HepG2 (cell line): ENCODE results near the gene TEX13B. TPM values are rescaled to one million over a fixed set of nuclear protein-coding genes. Genes with fewer than 3 reads are reported as not detected.

Experiments used
- ATAC-seq: fragments of 200-7000 bp; cut with Tn5 transposase; 3 replicates; pipeline ENCODE4 v1.9.1; 2020; ENCODE audit warnings: mild to moderate bottlenecking, moderate library complexity
- BruUV-seq: library from RNA; stranded (reverse); fragments of 400-500 nt; replicated peaks from 2 replicates; lab custom pipeline; 2021; lab: Mats Ljungman, UMichigan
- CTCF ChIA-PET: fragments of 300-600 bp; formaldehyde crosslinking; extraction: SDS; loops from one replicate; lab custom pipeline; 2021; ENCODE audit warnings: low total read pairs, inconsistent platforms, low intra/inter-chr PET ratio; lab: Yijun Ruan, JAX
- POLR2A ChIA-PET: fragments of 350-600 bp; sonication (Branson Sonifier 250); formaldehyde crosslinking; loops from one replicate; lab custom pipeline; 2020; ENCODE audit warnings: antibody characterized with exemption, inconsistent platforms; lab: Yijun Ruan, JAX
- DNase-seq: peaks from one replicate; pipeline ENCODE4 v3.0.0-alpha.2; 2015; ENCODE audit warnings: low spot score
- FAIRE-seq: peaks from 3 replicates; lab custom pipeline; 2011; peaks lifted over from hg19 to GRCh38; lab: Jason Lieb, UNC
- H2AFZ ChIP-seq: one replicate; pipeline ENCODE4 v1.6.1; 2011; ENCODE audit warnings: low read length, inconsistent platforms
- H3K27ac ChIP-seq: fragments of 300-600 bp; 3 replicates; pipeline ENCODE4 v1.8.0; 2011; ENCODE audit warnings: mixed run types, mild to moderate bottlenecking, mixed read lengths, low read length, inconsistent platforms; ENCODE audit not compliant: insufficient read depth; ENCODE audit errors: extremely low read length
- H3K27me3 ChIP-seq, 2 experiments: fragments of 200-600 bp in 1 of 2; 2 replicates in 1 of 2; 3 replicates in 1 of 2; pipeline versions ENCODE4 v1.6.0 to v1.8.0; 2011; ENCODE audit warnings: low read length in 2 of 2, mild to moderate bottlenecking in 2 of 2, moderate library complexity in 2 of 2, inconsistent platforms in 1 of 2; ENCODE audit not compliant: insufficient read depth in 2 of 2, control insufficient read depth in 1 of 2
- H3K36me3 ChIP-seq, 2 experiments: fragments of 200-600 bp in 1 of 2; replicated peaks in 1 of 2; 2 replicates in 1 of 2; 3 replicates in 1 of 2; pipeline versions ENCODE4 v1.5.1 to v1.8.0; 2011; ENCODE audit warnings: low read length in 2 of 2, inconsistent platforms in 1 of 2; ENCODE audit not compliant: insufficient read depth in 2 of 2, control insufficient read depth in 1 of 2
- H3K4me1 ChIP-seq: 2 replicates; pipeline ENCODE4 v1.5.1; 2012; ENCODE audit warnings: low read length, inconsistent platforms; ENCODE audit not compliant: insufficient read depth
- H3K4me2 ChIP-seq: 2 replicates; pipeline ENCODE4 v1.6.0; 2011; ENCODE audit warnings: low read depth, low read length, inconsistent platforms
- H3K4me3 ChIP-seq, 3 experiments: fragments of 200-600 bp in 1 of 3; sonication (generic), shearing (Covaris generic) in 1 of 3; replicated peaks in 1 of 3; 2 replicates each; pipeline ENCODE4 v1.5.1; 2011 to 2016; ENCODE audit warnings: low read length in 3 of 3, inconsistent platforms in 2 of 3, low read depth in 2 of 3, mild to moderate bottlenecking in 2 of 3, control low read depth in 1 of 3, mixed read lengths in 1 of 3; ENCODE audit not compliant: insufficient read depth in 1 of 3
- H3K79me2 ChIP-seq: one replicate; pipeline ENCODE4 v1.6.1; 2011; ENCODE audit warnings: low read length, inconsistent platforms; ENCODE audit not compliant: insufficient read depth
- H3K9ac ChIP-seq: 2 replicates; pipeline ENCODE4 v1.6.0; 2011; ENCODE audit warnings: mild to moderate bottlenecking, low read depth, low read length, inconsistent platforms; ENCODE audit not compliant: insufficient read depth
- H3K9me3 ChIP-seq: 2 replicates; pipeline ENCODE4 v1.5.1; 2012; ENCODE audit warnings: mild to moderate bottlenecking, low read length
- H4K20me1 ChIP-seq: 2 replicates; pipeline ENCODE4 v1.6.0; 2011; ENCODE audit warnings: inconsistent platforms, mild to moderate bottlenecking, low read length, moderate library complexity; ENCODE audit not compliant: insufficient read depth
- CAMTA2 ChIP-seq: sonication (generic); formaldehyde crosslinking; IDR thresholded peaks from 2 replicates; pipeline ENCODE4 v1.4.0; 2020; ENCODE audit warnings: mild to moderate bottlenecking, missing genetic modification reagents, borderline replicate concordance
- ERF ChIP-seq: IDR thresholded peaks from 2 replicates; pipeline ENCODE4 v1.6.1; 2018; ENCODE audit warnings: missing biosample characterization, missing genetic modification reagents
- JDP2 ChIP-seq: sonication (generic); formaldehyde crosslinking; IDR thresholded peaks from 2 replicates; pipeline ENCODE4 v1.8.1; 2022; ENCODE audit warnings: missing genetic modification reagents, borderline replicate concordance
- MAZ ChIP-seq, 2 experiments: sonication (generic) in 1 of 2; formaldehyde crosslinking in 1 of 2; IDR thresholded peaks; 2 replicates each; pipeline versions ENCODE4 v1.5.0 to v1.6.1; 2012 to 2020; ENCODE audit warnings: low read depth in 2 of 2, mild to moderate bottlenecking in 2 of 2, borderline replicate concordance in 1 of 2, improper control_type of control experiment in 1 of 2, low read length in 1 of 2, missing genetic modification reagents in 1 of 2, moderate library complexity in 1 of 2
- MED8 ChIP-seq: sonication (generic); formaldehyde crosslinking; IDR thresholded peaks from 2 replicates; pipeline ENCODE4 v1.8.1; 2023; ENCODE audit warnings: mild to moderate bottlenecking, missing genetic modification reagents; ENCODE audit not compliant: insufficient replicate concordance
- MEIS2 ChIP-seq: sonication (generic); formaldehyde crosslinking; IDR thresholded peaks from 2 replicates; pipeline ENCODE4 v1.9.0; 2021; ENCODE audit warnings: mild to moderate bottlenecking, missing genetic modification reagents
- PBX2 ChIP-seq: IDR thresholded peaks from 2 replicates; pipeline ENCODE4 v1.6.1; 2016; ENCODE audit warnings: control low read depth
- PCBP1 ChIP-seq: fragments of 200-400 bp; formaldehyde crosslinking; IDR thresholded peaks from 2 replicates; pipeline ENCODE4 v1.6.1; 2017; ENCODE audit warnings: mild to moderate bottlenecking, low read depth, low read length, borderline replicate concordance
- SP140L ChIP-seq: sonication (generic); formaldehyde crosslinking; IDR thresholded peaks from 2 replicates; pipeline ENCODE4 v1.4.0; 2020; ENCODE audit warnings: missing genetic modification reagents, borderline replicate concordance
- SRSF9 ChIP-seq: fragments of 200-400 bp; formaldehyde crosslinking; IDR thresholded peaks from 2 replicates; pipeline ENCODE4 v1.6.1; 2018; ENCODE audit warnings: borderline replicate concordance, mild to moderate bottlenecking, low read depth, low read length; ENCODE audit not compliant: insufficient read depth, poor library complexity, severe bottlenecking
- THAP7 ChIP-seq: sonication (generic); formaldehyde crosslinking; IDR thresholded peaks from 2 replicates; pipeline ENCODE4 v1.8.1; 2023; ENCODE audit warnings: mild to moderate bottlenecking, missing genetic modification reagents
- ZBTB37 ChIP-seq: sonication (generic); formaldehyde crosslinking; IDR thresholded peaks from 2 replicates; pipeline ENCODE4 v1.4.0; 2020; ENCODE audit warnings: mild to moderate bottlenecking, missing genetic modification reagents
- ZBTB39 ChIP-seq: sonication (generic); formaldehyde crosslinking; IDR thresholded peaks from 2 replicates; pipeline ENCODE4 v1.5.0; 2020; ENCODE audit warnings: missing genetic modification reagents
- ZMYM3 ChIP-seq: sonication (generic); formaldehyde crosslinking; IDR thresholded peaks from 2 replicates; pipeline ENCODE4 v1.5.1; 2020; ENCODE audit warnings: mild to moderate bottlenecking, missing genetic modification reagents
- ZNF136 ChIP-seq: sonication (generic); formaldehyde crosslinking; IDR thresholded peaks from 2 replicates; pipeline ENCODE4 v1.8.1; 2022; ENCODE audit warnings: low read depth, mild to moderate bottlenecking, moderate library complexity, missing genetic modification reagents
- ZNF251 ChIP-seq: sonication (generic); formaldehyde crosslinking; IDR thresholded peaks from 2 replicates; pipeline ENCODE4 v1.9.0; 2021; ENCODE audit warnings: mild to moderate bottlenecking, missing genetic modification reagents
- ZNF331 ChIP-seq: sonication (generic); formaldehyde crosslinking; IDR thresholded peaks from 2 replicates; pipeline ENCODE4 v1.4.0; 2020; ENCODE audit warnings: missing genetic modification reagents
- ZNF891 ChIP-seq: sonication (generic); formaldehyde crosslinking; IDR thresholded peaks from 2 replicates; pipeline ENCODE4 v1.5.0; 2020; ENCODE audit warnings: mild to moderate bottlenecking, missing genetic modification reagents
- WGBS: methylation state at CpG from one replicate; pipeline ENCODE4 v1.1.6; 2017; ENCODE audit warnings: low lambda C conversion rate; 5-methylcytosine and 5-hydroxymethylcytosine counted together
- in situ Hi-C: cut with HindIII; loops from 2 replicates; pipeline ENCODE4 v1.10.0; 2017; ENCODE audit warnings: low pct_unique_long_range_greater_than_20kb; ENCODE audit not compliant: extremely low pct_ligation_motif_present
- intact Hi-C: fragments of 100-400 bp; cut with micrococcal nuclease; formaldehyde crosslinking; loops from one replicate; pipeline ENCODE4 v1.10.0; 2022; ENCODE audit not compliant: unreplicated experiment
- polyA plus RNA-seq, 8 experiments: library from polyadenylated mRNA; depleted of rRNA in 3 of 8; stranded (reverse) in 7 of 8; unstranded in 1 of 8; fragments of >200 nt; fragmentation: Illumina TruSeq in 4 of 8; extraction: Trizol in 4 of 8; gene quantifications; 2 replicates each; pipeline versions ENCODE4 v1.2.1 to v1.2.3, GENCODE V29; 2011 to 2016; ENCODE audit warnings: low read depth in 4 of 8, missing spikeins in 1 of 8, mixed read lengths in 1 of 8; ENCODE audit not compliant: insufficient read depth in 1 of 8
- total RNA-seq, 5 experiments: library from RNA; depleted of rRNA; stranded (reverse); fragments of >200 nt; fragmentation: Illumina TruSeq; extraction: Trizol; gene quantifications; 2 replicates each; pipeline ENCODE4 v1.2.3, GENCODE V29; 2016; ENCODE audit warnings: low read depth in 1 of 5

Gene TEX13B
- total and polyA plus RNA-seq, 2 of the 13 experiments (the other 11 are each of a cell fraction or from before 2014, with no cell fraction given) = not detected

- TF ChIP-seq MAZ (IDR thresholded peaks at IDR 0.05; ENCODE audit: borderline replicate concordance, low read depth, low read length) (no peak), MAZ (CRISPR knock-in tag; IDR thresholded peaks at IDR 0.05; ENCODE audit: low read depth) (no peak), ZNF891 (CRISPR knock-in tag) (no peak), PCBP1 (no peak), ZNF136 (no peak), JDP2 (no peak), SRSF9 (no peak), MEIS2 (CRISPR knock-in tag) (no peak), MED8 (CRISPR knock-in tag) (no peak), ZNF251 (CRISPR knock-in tag) (no peak), SP140L (CRISPR knock-in tag) (no peak), ZBTB37 (CRISPR knock-in tag) (no peak), ERF (CRISPR knock-in tag) (no peak), CAMTA2 (CRISPR knock-in tag) (no peak)
These were observed 10.5 kb downstream of the TEX13B start (continued) for GRCh38 chrX:107971636-107972035.

- Histone ChIP-seq H3K9ac (no peak overlapping the region), H3K79me2 (no peaks in the 10 kb centered on the region), H3K36me3 (no peaks in the 10 kb centered on the region), H3K9me3 (no peaks in the 10 kb centered on the region), H4K20me1 (no peaks in the 10 kb centered on the region), H3K27me3 (no peaks in the 10 kb centered on the region), H3K4me3 (no peak overlapping the region), H3K4me1 (no peaks in the 10 kb centered on the region), H3K27ac (no peak overlapping the region), H3K4me2 (no peak overlapping the region), H2AFZ (no peak overlapping the region)
- intact Hi-C loops = no loop called here
- in situ Hi-C loops = no loop called here
- ATAC-seq = no peak
- no peak for FAIRE-seq
- POLR2A ChIA-PET = no interaction called here
- BruUV-seq = no TSS peak
- no peak for DNase-seq
- 0% methylated on average over 2 of the region's 2 CpGs for whole genome bisulfite sequencing
- CTCF ChIA-PET = no interaction called here
- TF ChIP-seq ZMYM3 (CRISPR knock-in tag) (no peak), PBX2 (CRISPR knock-in tag) (no peak), ZNF331 (CRISPR knock-in tag) (no peak), THAP7 (CRISPR knock-in tag) (no peak), ZBTB39 (CRISPR knock-in tag) (no peak)
These were observed 12.1 kb downstream of the TEX13B start for GRCh38 chrX:107970073-107970472.
